Activated CD8-positive, alpha-beta memory T cell treated with anti-CD3 and anti-CD28 coated beads for 36 hours (primary cell): ENCODE data around the gene CHCHD3. TPM values are rescaled to one million over a fixed set of nuclear protein-coding genes. Genes with fewer than 3 reads are reported as not detected.

Experiments
- CTCF ChIA-PET: fragments of 350-600 bp; sonication (Branson Sonifier 250); formaldehyde crosslinking; loops from one replicate; lab custom pipeline; 2021; ENCODE audit warnings: antibody characterized with exemption; lab: Charles Lee
- POLR2A ChIA-PET: fragments of 350-600 bp; sonication (Branson Sonifier 250); formaldehyde crosslinking; loops from one replicate; lab custom pipeline; 2021; ENCODE audit warnings: antibody characterized with exemption; lab: Charles Lee
- total RNA-seq, 2 experiments: library from RNA; stranded (reverse); gene quantifications; one replicate each; pipeline ENCODE4 v1.2.3, GENCODE V29; 2021

CHCHD3 gene
- total RNA-seq, 2 experiments from 2014 or later = 85.2 to 87.1 TPM

- ChIA-PET CTCF (interaction anchor here (0.9 kb wide), 1 partner anchor 11 kb away, joined by 4 read pairs; no protein-coding TSS in a partner anchor), POLR2A (no interaction called here)
Measured at GRCh38 chr7:132742189-132742612, 339.7 kb downstream of the CHCHD3 start.

- CTCF ChIA-PET = no interaction called here
- POLR2A ChIA-PET = no interaction called here
Measured at GRCh38 chr7:132740176-132740575, 341.7 kb downstream of the CHCHD3 start.

GRCh38 chr7:132739271-132739955, 342.5 kb downstream of the CHCHD3 start:
- ChIA-PET CTCF (no interaction called here), POLR2A (no interaction called here)

- CTCF ChIA-PET = no interaction called here
Measured at GRCh38 chr7:132738254-132738653, 343.6 kb downstream of the CHCHD3 start.

GRCh38 chr7:132735476-132735875, 346.4 kb downstream of the CHCHD3 start:
- POLR2A ChIA-PET = no interaction called here
- CTCF ChIA-PET = no interaction called here

More at GRCh38 chr7:132738254-132738653, 343.6 kb downstream of the CHCHD3 start:
- POLR2A ChIA-PET = no interaction called here

Other genes with a start within 250 kb of the CHCHD3 start
- 10 to 100 TPM; 44.2 to 51.7 TPM for gene EXOC4, start 171.0 kb upstream of the CHCHD3 start, total RNA-seq